ENCODE measurements around the gene STAG1. TPM values are rescaled to one million over a fixed set of nuclear protein-coding genes. Genes with fewer than 3 reads are reported as not detected.
A peak's percentile ranks its signal among the peaks of the same experiment; 100 is the strongest.

STAG1 gene
- total RNA-seq, 1 donor from 2014 or later, result 53.9 TPM

DNA sequence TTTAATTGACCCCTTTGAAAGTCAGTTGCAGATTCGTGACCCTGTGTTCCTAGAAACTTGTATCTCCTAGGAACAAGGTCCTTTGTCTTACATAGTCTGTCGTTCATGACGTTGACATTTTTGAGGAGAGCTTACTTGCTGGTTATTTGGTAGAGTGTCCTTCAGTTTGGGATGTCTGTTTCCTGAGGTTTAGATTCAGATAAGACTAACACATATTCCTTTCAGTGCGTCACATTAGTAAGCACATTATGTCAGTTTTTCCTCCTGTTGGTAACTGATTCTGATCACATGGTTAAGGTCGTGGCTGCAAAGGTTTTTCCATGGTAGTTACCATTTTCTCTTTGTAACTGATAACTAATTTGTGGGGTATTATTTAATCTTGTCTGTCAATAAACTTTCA lies 421.3 kb downstream of the STAG1 start:
- Mint-ChIP-seq H3K36me3 (ENCODE audit: unreplicated experiment) (peaks cover 46% of the 10 kb centered on the region), H3K9me3 (ENCODE audit: unreplicated experiment) (no peaks in the 10 kb centered on the region), H3K27ac (ENCODE audit: unreplicated experiment) (no peak overlapping the region), H3K4me3 (ENCODE audit: unreplicated experiment) (no peak overlapping the region), H3K4me1 (ENCODE audit: unreplicated experiment) (peaks cover 13% of the 10 kb centered on the region), H3K27me3 (ENCODE audit: unreplicated experiment) (no peaks in the 10 kb centered on the region)
- no peak for DNase-seq (ENCODE audit: extremely low spot score, unreplicated experiment)
- TF ChIP-seq, protein P1, sequence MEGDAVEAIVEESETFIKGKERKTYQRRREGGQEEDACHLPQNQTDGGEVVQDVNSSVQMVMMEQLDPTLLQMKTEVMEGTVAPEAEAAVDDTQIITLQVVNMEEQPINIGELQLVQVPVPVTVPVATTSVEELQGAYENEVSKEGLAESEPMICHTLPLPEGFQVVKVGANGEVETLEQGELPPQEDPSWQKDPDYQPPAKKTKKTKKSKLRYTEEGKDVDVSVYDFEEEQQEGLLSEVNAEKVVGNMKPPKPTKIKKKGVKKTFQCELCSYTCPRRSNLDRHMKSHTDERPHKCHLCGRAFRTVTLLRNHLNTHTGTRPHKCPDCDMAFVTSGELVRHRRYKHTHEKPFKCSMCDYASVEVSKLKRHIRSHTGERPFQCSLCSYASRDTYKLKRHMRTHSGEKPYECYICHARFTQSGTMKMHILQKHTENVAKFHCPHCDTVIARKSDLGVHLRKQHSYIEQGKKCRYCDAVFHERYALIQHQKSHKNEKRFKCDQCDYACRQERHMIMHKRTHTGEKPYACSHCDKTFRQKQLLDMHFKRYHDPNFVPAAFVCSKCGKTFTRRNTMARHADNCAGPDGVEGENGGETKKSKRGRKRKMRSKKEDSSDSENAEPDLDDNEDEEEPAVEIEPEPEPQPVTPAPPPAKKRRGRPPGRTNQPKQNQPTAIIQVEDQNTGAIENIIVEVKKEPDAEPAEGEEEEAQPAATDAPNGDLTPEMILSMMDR (IDR thresholded peaks at IDR 0.05), result no peak

DNA sequence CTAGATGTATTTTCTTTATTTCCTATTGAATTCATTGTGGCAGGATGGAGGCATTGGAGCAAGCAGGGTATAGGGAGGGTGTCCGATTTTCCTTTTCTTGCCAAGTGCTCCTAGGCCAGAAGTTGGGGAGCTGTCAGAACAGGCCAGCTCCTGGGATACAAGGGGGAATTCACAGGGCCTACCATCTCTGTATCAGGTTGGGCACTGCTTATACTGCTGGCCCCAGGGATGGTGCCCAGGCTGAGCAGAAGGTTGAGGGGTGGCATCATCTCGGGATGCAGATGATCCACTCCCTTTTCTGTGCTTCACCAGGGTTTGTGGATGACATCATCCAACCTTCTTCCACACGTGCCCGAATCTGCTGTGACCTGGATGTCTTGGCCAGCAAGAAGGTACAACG lies 422.6 kb downstream of the STAG1 start:
- Mint-ChIP-seq H3K36me3 (ENCODE audit: unreplicated experiment) (peaks cover 47% of the 10 kb centered on the region), H3K4me1 (ENCODE audit: unreplicated experiment) (peaks cover 13% of the 10 kb centered on the region), H3K9me3 (ENCODE audit: unreplicated experiment) (peaks cover under 1% of the 10 kb centered on the region), H3K27me3 (ENCODE audit: unreplicated experiment) (no peaks in the 10 kb centered on the region), H3K4me3 (ENCODE audit: unreplicated experiment) (no peak overlapping the region), H3K27ac (ENCODE audit: unreplicated experiment) (no peak overlapping the region)
- DNase-seq (ENCODE audit: extremely low spot score, unreplicated experiment), result no peak
- TF ChIP-seq, protein P1 (IDR thresholded peaks at IDR 0.05), result no peak

DNA sequence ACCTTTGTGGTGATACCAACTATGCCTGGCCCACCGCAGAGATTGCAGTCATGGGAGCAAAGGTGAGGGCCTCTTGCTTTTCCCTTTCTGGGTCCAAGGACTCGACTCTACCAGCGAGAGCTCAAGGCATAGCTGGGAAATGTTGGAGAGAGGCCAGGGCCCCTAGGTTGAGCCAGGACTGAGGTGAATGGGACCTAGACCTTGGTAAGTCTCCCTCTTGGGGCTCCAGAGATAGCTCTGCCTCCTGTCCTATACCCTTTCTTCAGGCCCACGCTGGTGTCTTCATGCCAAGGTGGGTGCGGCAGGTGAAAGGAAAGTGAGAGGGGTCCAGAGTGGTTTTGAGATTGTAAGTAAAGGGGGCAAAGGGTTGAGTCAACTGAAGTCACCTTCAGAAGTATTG lies 424.5 kb downstream of the STAG1 start:
- Mint-ChIP-seq H3K27ac (ENCODE audit: unreplicated experiment) (no peak overlapping the region), H3K9me3 (ENCODE audit: unreplicated experiment) (peaks cover 14% of the 10 kb centered on the region), H3K36me3 (ENCODE audit: unreplicated experiment) (peaks cover 47% of the 10 kb centered on the region), H3K4me1 (ENCODE audit: unreplicated experiment) (peaks cover 2% of the 10 kb centered on the region), H3K27me3 (ENCODE audit: unreplicated experiment) (no peaks in the 10 kb centered on the region), H3K4me3 (ENCODE audit: unreplicated experiment) (no peak overlapping the region)
- TF ChIP-seq, protein P1 (IDR thresholded peaks at IDR 0.05), result no peak
- no peak for DNase-seq (ENCODE audit: extremely low spot score, unreplicated experiment)

DNA sequence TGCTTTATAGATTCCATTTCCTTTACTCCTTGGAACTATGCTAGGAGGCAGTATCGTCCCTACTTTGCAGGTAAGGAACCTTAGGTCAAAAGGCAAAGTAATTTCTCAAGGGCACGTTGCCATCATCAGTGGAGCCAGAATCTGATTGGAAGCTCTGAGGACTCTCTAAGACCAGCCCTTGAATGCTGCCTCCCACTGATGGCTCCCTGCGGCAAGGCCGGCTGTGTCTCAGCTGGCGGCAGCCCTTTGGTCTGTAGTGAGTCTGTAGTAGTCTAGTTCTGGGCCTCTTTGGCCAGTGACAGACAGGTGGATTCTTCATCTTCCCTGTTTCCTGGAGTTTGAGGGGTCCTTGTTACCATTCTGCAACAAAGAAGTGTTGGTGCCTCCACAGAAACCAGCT lies 425.9 kb downstream of the STAG1 start:
- Mint-ChIP-seq H3K27me3 (ENCODE audit: unreplicated experiment) (no peaks in the 10 kb centered on the region), H3K4me3 (ENCODE audit: unreplicated experiment) (no peak overlapping the region), H3K4me1 (ENCODE audit: unreplicated experiment) (no peaks in the 10 kb centered on the region), H3K36me3 (ENCODE audit: unreplicated experiment) (peaks cover 56% of the 10 kb centered on the region), H3K9me3 (ENCODE audit: unreplicated experiment) (peaks cover 27% of the 10 kb centered on the region), H3K27ac (ENCODE audit: unreplicated experiment) (no peak overlapping the region)
- TF ChIP-seq, protein P1 (IDR thresholded peaks at IDR 0.05), result no peak
- peak; percentile 62 for DNase-seq (ENCODE audit: extremely low spot score, unreplicated experiment)

DNA sequence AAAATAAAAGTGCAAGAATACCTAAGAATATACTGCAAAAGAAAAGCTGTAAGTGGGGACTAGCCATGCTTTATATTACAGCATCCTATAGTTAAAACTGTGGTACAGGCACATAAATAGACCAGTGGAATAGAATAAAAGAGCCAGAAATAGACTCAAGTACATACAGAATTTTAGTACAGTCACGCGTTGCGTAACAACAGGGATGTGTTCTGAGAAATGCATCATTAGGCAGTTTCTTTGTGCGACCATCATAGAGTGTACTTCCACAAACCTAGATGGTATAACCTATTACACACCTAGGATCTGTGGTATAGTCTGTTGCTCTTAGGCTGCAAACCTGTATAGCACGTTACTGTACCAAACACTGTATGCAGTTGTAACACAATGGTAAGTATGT lies 440.2 kb downstream of the STAG1 start:
- Mint-ChIP-seq H3K27ac (ENCODE audit: unreplicated experiment) (no peak overlapping the region), H3K4me3 (ENCODE audit: unreplicated experiment) (no peak overlapping the region), H3K9me3 (ENCODE audit: unreplicated experiment) (no peaks in the 10 kb centered on the region), H3K36me3 (ENCODE audit: unreplicated experiment) (peaks cover 30% of the 10 kb centered on the region), H3K4me1 (ENCODE audit: unreplicated experiment) (no peaks in the 10 kb centered on the region), H3K27me3 (ENCODE audit: unreplicated experiment) (no peaks in the 10 kb centered on the region)
- DNase-seq (ENCODE audit: extremely low spot score, unreplicated experiment), result no peak
- TF ChIP-seq, protein P1 (IDR thresholded peaks at IDR 0.05), result no peak
